K562 (cell line): ENCODE measurements around the gene KIF26A. TPM values are rescaled to one million over a fixed set of nuclear protein-coding genes. Genes with fewer than 3 reads are reported as not detected.

Source experiments
- ATAC-seq: fragments of 200-7000 bp; cut with Tn5 transposase; 3 replicates; pipeline ENCODE4 v1.9.1; 2020; ENCODE audit warnings: moderate library complexity
- BruUV-seq: library from RNA; stranded (reverse); fragments of 400-500 nt; replicated peaks from 2 replicates; lab custom pipeline; 2021; lab: Mats Ljungman, UMichigan
- CTCF ChIA-PET: fragments of 300-600 bp; formaldehyde crosslinking; extraction: SDS; loops from one replicate; lab custom pipeline; 2021; ENCODE audit warnings: low intra/inter-chr PET ratio; lab: Yijun Ruan, JAX
- POLR2A ChIA-PET: fragments of 300-600, 350-650 bp; sonication (Branson Sonifier 250); formaldehyde crosslinking; extraction: SDS; loops from one replicate; lab custom pipeline; 2021; ENCODE audit warnings: antibody characterized with exemption, inconsistent platforms; lab: Yijun Ruan, JAX
- DNase-seq, 4 experiments: peaks; one replicate each; pipeline versions ENCODE4 v3.0.0 to v3.0.0-alpha.2; 2011 to 2018; ENCODE audit warnings: low spot score in 3 of 4, mixed read lengths in 3 of 4; ENCODE audit errors: extremely low read depth in 1 of 4
- FAIRE-seq: peaks from 2 replicates; lab custom pipeline; 2011; peaks lifted over from hg19 to GRCh38; lab: Jason Lieb, UNC
- H2AFZ ChIP-seq: 2 replicates; pipeline ENCODE4 v1.6.0; 2011; ENCODE audit warnings: low read depth, low read length, control low read depth, inconsistent platforms
- H3K27ac ChIP-seq: fragments of 200-600 bp; 3 replicates; pipeline ENCODE4 v1.8.0; 2011; ENCODE audit warnings: low read depth, mild to moderate bottlenecking, control low read depth, inconsistent platforms, low read length, moderate library complexity, mixed read lengths; ENCODE audit errors: extremely low read depth
- H3K27me3 ChIP-seq, 2 experiments: fragments of 300-600 bp in 1 of 2; 2 replicates in 1 of 2; 3 replicates in 1 of 2; pipeline versions ENCODE4 v1.6.0 to v1.8.0; 2011; ENCODE audit warnings: inconsistent platforms in 2 of 2, low read length in 2 of 2, mild to moderate bottlenecking in 1 of 2, mixed read lengths in 1 of 2, moderate library complexity in 1 of 2; ENCODE audit not compliant: control insufficient read depth in 2 of 2, insufficient read depth in 2 of 2
- H3K36me3 ChIP-seq: fragments of 300-600 bp; 3 replicates; pipeline ENCODE4 v1.8.0; 2011; ENCODE audit warnings: mild to moderate bottlenecking, low read length, inconsistent platforms; ENCODE audit not compliant: control insufficient read depth, insufficient read depth
- H3K4me1 ChIP-seq, 2 experiments: fragments of 200-600 bp in 1 of 2; replicated peaks in 1 of 2; 2 replicates in 1 of 2; 3 replicates in 1 of 2; pipeline versions ENCODE4 v1.5.1 to v1.8.0; 2011; ENCODE audit warnings: inconsistent platforms in 2 of 2, low read length in 2 of 2, mild to moderate bottlenecking in 1 of 2, mixed read lengths in 1 of 2, moderate library complexity in 1 of 2; ENCODE audit not compliant: control insufficient read depth in 2 of 2, insufficient read depth in 2 of 2
- H3K4me2 ChIP-seq: 2 replicates; pipeline ENCODE4 v1.6.1; 2011; ENCODE audit warnings: low read length, control low read depth, inconsistent platforms, mixed read lengths; ENCODE audit not compliant: insufficient read depth
- H3K4me3 ChIP-seq: fragments of 200-600 bp; sonication (generic), shearing (Covaris generic); 2 replicates; pipeline ENCODE4 v1.5.1; 2016; ENCODE audit warnings: control low read depth, inconsistent platforms
- H3K79me2 ChIP-seq: fragments of 200-600 bp; 3 replicates; pipeline ENCODE4 v1.8.0; 2011; ENCODE audit warnings: low read length, inconsistent platforms; ENCODE audit not compliant: control insufficient read depth, insufficient read depth
- H3K9ac ChIP-seq, 2 experiments: 2 replicates each; pipeline versions ENCODE4 v1.6.0 to v1.6.1; 2011; ENCODE audit warnings: low read depth in 2 of 2, low read length in 2 of 2, control low read depth in 1 of 2, inconsistent platforms in 1 of 2, mild to moderate bottlenecking in 1 of 2, mixed read lengths in 1 of 2; ENCODE audit not compliant: insufficient read depth in 1 of 2
- H3K9me1 ChIP-seq: one replicate; pipeline ENCODE4 v1.6.0; 2011; ENCODE audit warnings: inconsistent platforms, mild to moderate bottlenecking, low read length, moderate library complexity; ENCODE audit not compliant: control insufficient read depth, insufficient read depth
- H3K9me3 ChIP-seq: replicated peaks from 2 replicates; pipeline ENCODE4 v1.5.1; 2011; ENCODE audit warnings: low read depth, low read length, inconsistent platforms; ENCODE audit not compliant: control insufficient read depth, insufficient read depth
- H4K20me1 ChIP-seq: replicated peaks from 2 replicates; pipeline ENCODE4 v1.6.1; 2011; ENCODE audit warnings: low read length, inconsistent platforms, mixed read lengths; ENCODE audit not compliant: control insufficient read depth, insufficient read depth
- BACH1 ChIP-seq: fragments of 200-800 bp; sonication (Bioruptor generic); IDR thresholded peaks from 2 replicates; pipeline ENCODE4 v1.6.1; 2016; ENCODE audit warnings: missing genetic modification characterization, missing compliant biosample characterization
- CTCFL ChIP-seq: IDR thresholded peaks from 2 replicates; pipeline ENCODE4 v1.6.1; 2011; ENCODE audit warnings: borderline replicate concordance, low read depth, mild to moderate bottlenecking, moderate library complexity, low read length; ENCODE audit not compliant: insufficient read depth, poor library complexity, severe bottlenecking
- MTA1 ChIP-seq: fragments of 450-650 bp; IDR thresholded peaks from 2 replicates; pipeline ENCODE4 v1.6.1; 2017; ENCODE audit warnings: borderline replicate concordance
- SNRNP70 ChIP-seq: fragments of 200-400 bp; formaldehyde crosslinking; optimal IDR thresholded peaks from 2 replicates; pipeline ENCODE3; 2017; ENCODE audit warnings: low read depth, low read length
- SPI1 ChIP-seq: IDR thresholded peaks from 2 replicates; pipeline ENCODE4 v1.6.1; 2011; ENCODE audit warnings: low read depth, low read length, control low read depth, borderline replicate concordance
- XRCC5 ChIP-seq: fragments of 200-400 bp; formaldehyde crosslinking; IDR thresholded peaks from 2 replicates; pipeline ENCODE4 v1.6.1; 2017; ENCODE audit warnings: low read depth, mild to moderate bottlenecking, low read length
- ZBTB26 ChIP-seq: fragments of 450-650 bp; formaldehyde crosslinking; IDR thresholded peaks from 2 replicates; pipeline ENCODE4 v1.4.0; 2022; ENCODE audit warnings: missing genetic modification characterization
- ZNF224 ChIP-seq: sonication (generic); formaldehyde crosslinking; IDR thresholded peaks from 2 replicates; pipeline ENCODE4 v1.8.0; 2022; ENCODE audit warnings: mild to moderate bottlenecking, missing genetic modification reagents
- WGBS: fragments of 100-300 bp; shearing (Covaris generic); methylation state at CpG from one replicate; pipeline ENCODE4 v1.1.6; 2016; ENCODE audit warnings: low coverage, mixed read lengths; ENCODE audit not compliant: insufficient coverage; ENCODE audit errors: missing lambda C conversion rate; 5-methylcytosine and 5-hydroxymethylcytosine counted together
- in situ Hi-C: fragments of 300-500 bp; cut with MboI; formaldehyde crosslinking; loops from 4 replicates; pipeline ENCODE4 v1.15.0; 2018; ENCODE audit warnings: inconsistent platforms, mixed read lengths
- intact Hi-C: fragments of 100-400 bp; cut with micrococcal nuclease; formaldehyde crosslinking; loops from 2 replicates; pipeline ENCODE4 v1.14.2; 2022
- polyA plus RNA-seq, 8 experiments: library from polyadenylated mRNA; depleted of rRNA in 4 of 8; stranded (reverse) in 5 of 8; unstranded in 3 of 8; fragments of >200 nt; fragmentation: Nextera tagmentation in 2 of 8; fragmentation: Illumina TruSeq in 1 of 8; extraction: Ambion mirVana in 2 of 8; extraction: Trizol in 1 of 8; gene quantifications; 2 replicates each; pipeline versions ENCODE4 v1.2.1 to v1.2.3, GENCODE V29; 2011 to 2014; ENCODE audit warnings: inconsistent platforms in 1 of 8, missing spikeins in 1 of 8
- total RNA-seq, 7 experiments: library from RNA; depleted of rRNA in 6 of 7; stranded (reverse); fragments of >200 nt in 6 of 7; fragmentation: Illumina TruSeq in 2 of 7; extraction: Trizol in 2 of 7; gene quantifications; 2 replicates each; pipeline versions ENCODE4 v1.2.1 to v1.2.3, GENCODE V29; 2011 to 2021; ENCODE audit warnings: low replicate concordance in 1 of 7
- TF ChIP-seq, protein P1 (sequence below): IDR thresholded peaks from 3 replicates; pipeline ENCODE4 v1.6.1; 2011; ENCODE audit warnings: borderline replicate concordance, mild to moderate bottlenecking; ENCODE audit not compliant: insufficient read length, insufficient read depth

The KIF26A gene
- total and polyA plus RNA-seq, 9 of the 15 experiments (the other 6 are each of a cell fraction or from before 2014, with no cell fraction given) = 0.04 TPM; not detected in 8

DNA sequence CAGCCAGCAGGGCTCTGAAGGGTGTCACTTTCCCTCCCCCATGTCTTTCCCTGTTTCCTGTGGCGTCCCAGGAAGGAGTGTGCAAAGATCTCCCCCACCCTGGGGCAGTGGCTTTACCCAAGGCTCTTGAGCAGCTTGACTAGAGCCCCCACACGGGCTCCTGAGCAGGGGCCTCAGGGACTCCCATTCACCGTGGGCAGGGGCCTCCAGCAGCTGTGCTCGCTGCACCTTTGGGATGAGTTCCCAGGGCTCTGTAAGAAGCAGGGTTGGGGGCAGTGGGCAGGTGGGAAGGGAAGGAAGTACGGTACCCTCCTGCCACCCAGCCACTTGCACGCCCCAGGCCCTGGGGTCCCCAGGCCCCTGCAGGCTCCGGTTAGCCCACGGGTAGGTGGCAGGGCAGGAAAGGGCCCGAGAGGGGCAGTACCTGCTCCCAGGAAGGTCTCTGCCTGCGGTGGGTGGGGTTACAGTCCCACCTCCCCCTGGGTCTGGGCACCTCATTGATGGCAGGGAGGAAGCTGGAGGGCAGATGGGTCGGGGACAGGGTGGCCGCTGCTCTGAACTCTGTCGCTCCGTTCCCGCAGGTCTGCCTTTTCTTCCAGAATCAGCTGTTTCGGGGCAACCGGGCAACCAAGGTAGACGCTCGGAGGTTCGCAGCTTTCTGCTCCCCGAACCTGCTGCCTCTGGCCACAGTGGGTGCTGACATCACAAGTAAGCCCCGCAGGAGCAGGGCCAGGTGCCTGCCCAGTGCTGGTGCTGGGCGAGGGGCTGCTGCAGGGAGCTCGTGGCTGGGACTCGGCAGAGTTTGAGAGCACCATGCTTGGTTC lies 39.9 kb upstream of the KIF26A start:
- CTCF ChIA-PET = no interaction called here
- FAIRE-seq = no peak
- ATAC-seq = no peak
- H3K4me2 ChIP-seq = no peak overlapping the region
- no TSS peak for BruUV-seq
- no peak overlapping the region for H3K27ac ChIP-seq
- POLR2A ChIA-PET = no interaction called here
- H3K9me1 ChIP-seq = no peaks in the 10 kb centered on the region
- no peak for TF ChIP-seq XRCC5
- TF ChIP-seq CTCFL = no peak
- TF ChIP-seq ZBTB26 (CRISPR knock-in tag) = no peak
- no peak for TF ChIP-seq BACH1 (tag)
- TF ChIP-seq MTA1 = no peak
- no peak for TF ChIP-seq ZNF224 (CRISPR knock-in tag)
- TF ChIP-seq SNRNP70 = no peak
- TF ChIP-seq SPI1 = no peak
- TF ChIP-seq, protein P1, sequence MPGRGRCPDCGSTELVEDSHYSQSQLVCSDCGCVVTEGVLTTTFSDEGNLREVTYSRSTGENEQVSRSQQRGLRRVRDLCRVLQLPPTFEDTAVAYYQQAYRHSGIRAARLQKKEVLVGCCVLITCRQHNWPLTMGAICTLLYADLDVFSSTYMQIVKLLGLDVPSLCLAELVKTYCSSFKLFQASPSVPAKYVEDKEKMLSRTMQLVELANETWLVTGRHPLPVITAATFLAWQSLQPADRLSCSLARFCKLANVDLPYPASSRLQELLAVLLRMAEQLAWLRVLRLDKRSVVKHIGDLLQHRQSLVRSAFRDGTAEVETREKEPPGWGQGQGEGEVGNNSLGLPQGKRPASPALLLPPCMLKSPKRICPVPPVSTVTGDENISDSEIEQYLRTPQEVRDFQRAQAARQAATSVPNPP = no peak
- H2AFZ ChIP-seq = no peak overlapping the region
- in situ Hi-C loops (no loop called here), intact Hi-C loops (no loop called here)
- no peak for DNase-seq
- peaks cover 0 to 18% of the 10 kb centered on the region in 2 experiments; a peak in 2 of 5 replicates for H3K4me1 ChIP-seq
- no peaks in the 10 kb centered on the region for H3K79me2 ChIP-seq
- H3K36me3 ChIP-seq = no peaks in the 10 kb centered on the region
- no peaks in the 10 kb centered on the region for H4K20me1 ChIP-seq
- no peak overlapping the region for H3K9ac ChIP-seq
- H3K27me3 ChIP-seq = 0 out of 5 replicates have a peak, but pooled peaks cover 0 to 12% of the 10 kb centered on the region in 2 experiments
- 2% methylated on average over 8 of the region's 25 CpGs for WGBS
- H3K9me3 ChIP-seq = no peaks in the 10 kb centered on the region
- no peak overlapping the region for H3K4me3 ChIP-seq
